Breast epithelium (tissue), 3 donors: ENCODE measurements around the gene BRPF3.

ENCODE experiments used
- POLR2A ChIP-seq: fragments of 450-650 bp; IDR thresholded peaks from one replicate; pipeline ENCODE4 v1.6.1; 2016; ENCODE audit warnings: antibody characterized with exemption, mild to moderate bottlenecking, moderate library complexity
- TF ChIP-seq, protein P1 (sequence below), 3 donors: fragments of 450-650 bp; IDR thresholded peaks; one replicate each; pipeline ENCODE4 v1.5.1; 2016 to 2017; ENCODE audit warnings: antibody characterized with exemption in 3 of 3, mild to moderate bottlenecking in 3 of 3, moderate library complexity in 3 of 3

DNA sequence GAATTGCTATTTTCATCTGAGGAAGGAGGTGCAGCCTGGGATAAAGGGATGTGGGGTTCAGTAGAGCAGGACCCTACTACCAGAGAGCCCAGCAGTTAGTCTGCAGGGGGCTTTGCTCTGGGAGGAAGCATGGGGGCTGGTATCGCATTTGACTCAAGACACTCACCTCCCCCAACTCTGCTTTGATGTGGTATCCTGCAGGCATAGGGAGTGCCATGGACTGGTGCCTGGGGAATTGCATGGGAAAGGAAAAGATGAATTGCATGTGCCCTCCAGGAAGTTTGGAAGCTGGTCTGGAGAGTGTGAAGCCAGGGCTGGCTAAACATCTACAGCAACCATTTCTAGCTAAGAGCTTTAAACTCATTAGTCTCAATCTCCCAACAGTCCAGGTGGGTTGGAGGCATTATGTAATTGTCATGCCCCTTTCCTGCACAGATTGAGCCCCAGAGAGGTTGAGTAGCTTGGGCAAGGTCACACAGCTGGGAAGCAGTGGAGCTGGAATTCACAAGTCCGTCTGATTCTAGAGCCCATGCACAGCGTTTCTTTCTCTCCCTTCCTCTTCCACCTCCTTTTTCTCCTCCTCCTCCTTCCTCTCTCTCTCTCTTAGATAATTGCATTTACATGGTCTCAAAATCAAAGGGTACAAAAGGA is 47.1 kb downstream of the BRPF3 start:
- TF ChIP-seq POLR2A = no peak
- TF ChIP-seq, protein P1, sequence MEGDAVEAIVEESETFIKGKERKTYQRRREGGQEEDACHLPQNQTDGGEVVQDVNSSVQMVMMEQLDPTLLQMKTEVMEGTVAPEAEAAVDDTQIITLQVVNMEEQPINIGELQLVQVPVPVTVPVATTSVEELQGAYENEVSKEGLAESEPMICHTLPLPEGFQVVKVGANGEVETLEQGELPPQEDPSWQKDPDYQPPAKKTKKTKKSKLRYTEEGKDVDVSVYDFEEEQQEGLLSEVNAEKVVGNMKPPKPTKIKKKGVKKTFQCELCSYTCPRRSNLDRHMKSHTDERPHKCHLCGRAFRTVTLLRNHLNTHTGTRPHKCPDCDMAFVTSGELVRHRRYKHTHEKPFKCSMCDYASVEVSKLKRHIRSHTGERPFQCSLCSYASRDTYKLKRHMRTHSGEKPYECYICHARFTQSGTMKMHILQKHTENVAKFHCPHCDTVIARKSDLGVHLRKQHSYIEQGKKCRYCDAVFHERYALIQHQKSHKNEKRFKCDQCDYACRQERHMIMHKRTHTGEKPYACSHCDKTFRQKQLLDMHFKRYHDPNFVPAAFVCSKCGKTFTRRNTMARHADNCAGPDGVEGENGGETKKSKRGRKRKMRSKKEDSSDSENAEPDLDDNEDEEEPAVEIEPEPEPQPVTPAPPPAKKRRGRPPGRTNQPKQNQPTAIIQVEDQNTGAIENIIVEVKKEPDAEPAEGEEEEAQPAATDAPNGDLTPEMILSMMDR (IDR thresholded peaks at IDR 0.05) = no peak
